Measurements from ENCODE around the gene GPR107.

DNA sequence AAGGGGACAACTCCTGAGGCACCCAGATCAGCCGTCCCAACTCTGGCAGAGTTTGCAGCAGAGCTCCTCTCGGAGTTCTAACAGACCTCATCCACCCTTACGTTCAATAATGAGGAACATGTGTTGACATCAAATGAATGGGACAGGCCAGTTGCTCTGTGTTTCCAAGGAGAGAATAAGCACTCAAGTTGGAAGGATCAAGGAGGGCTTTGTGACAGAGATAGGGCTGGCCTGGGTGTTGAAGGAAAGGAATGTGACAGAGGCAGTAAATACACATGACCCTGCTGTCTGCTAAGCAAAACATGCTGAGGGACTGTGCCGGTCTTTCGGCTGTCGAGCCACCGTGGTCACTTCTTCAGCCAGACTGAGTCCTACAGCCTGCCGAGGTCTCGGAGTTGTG, 48.2 kb downstream of the GPR107 start:
- TF ChIP-seq EZH2 (IDR thresholded peaks at IDR 0.05; ENCODE audit: borderline replicate concordance, low read length) (no peak), CTCF (conservative IDR thresholded peaks at IDR 0.05 in 1 of 2, IDR thresholded peaks at IDR 0.05 in 1 of 2; ENCODE audit: extremely low read depth in 1 of 2, insufficient read depth in 1 of 2, low read depth in 1 of 2, low read length in 2 of 2) (no peak)

Data from mammary epithelial cell (primary cell).